A549 treated with AZD9567 at 1 μM for 4 hours (cell line): ENCODE results near the gene SPDYE11. TPM values are rescaled to one million over a fixed set of nuclear protein-coding genes. Genes with fewer than 3 reads are reported as not detected.

Experiments used
- total RNA-seq: library from RNA; stranded (reverse); fragments of 200-300 nt; extraction: Qiagen RNA extraction; gene quantifications from 5 replicates; pipeline ENCODE4 v1.2.3, GENCODE V29; 2022; ENCODE audit not compliant: insufficient read depth

The SPDYE11 gene, protein sequence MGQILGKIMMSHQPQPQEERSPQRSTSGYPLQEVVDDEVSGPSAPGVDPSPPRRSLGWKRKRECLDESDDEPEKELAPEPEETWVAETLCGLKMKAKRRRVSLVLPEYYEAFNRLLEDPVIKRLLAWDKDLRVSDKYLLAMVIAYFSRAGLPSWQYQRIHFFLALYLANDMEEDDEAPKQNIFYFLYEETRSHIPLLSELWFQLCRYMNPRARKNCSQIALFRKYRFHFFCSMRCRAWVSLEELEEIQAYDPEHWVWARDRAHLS
- not detected in 5 replicates for total RNA-seq

DNA sequence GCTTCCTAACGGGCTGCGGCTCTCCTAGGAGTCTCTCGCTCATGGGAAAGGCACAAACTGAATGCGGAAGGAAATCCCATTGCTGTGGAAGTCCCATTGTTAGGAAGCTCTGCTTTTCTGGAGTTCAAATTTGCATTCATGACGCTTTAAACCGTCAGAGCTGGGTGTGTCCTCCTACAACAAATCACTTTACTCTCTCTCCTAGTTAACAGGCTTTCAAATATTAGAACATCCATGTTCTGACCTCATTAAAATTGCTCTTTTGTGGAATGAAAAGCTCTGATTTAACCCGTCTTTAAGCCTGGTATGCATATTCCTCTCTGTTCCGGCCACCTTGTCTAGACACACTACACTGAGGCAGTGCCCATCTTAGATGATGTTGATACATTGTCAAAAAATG, at the start of gene SPDYE11:
Gene SPDYE11, minus strand, starts transcription at position 101 of the 400 bp plus-strand sequence. CDS start 1,800 bp downstream, outside the sequence.

DNA sequence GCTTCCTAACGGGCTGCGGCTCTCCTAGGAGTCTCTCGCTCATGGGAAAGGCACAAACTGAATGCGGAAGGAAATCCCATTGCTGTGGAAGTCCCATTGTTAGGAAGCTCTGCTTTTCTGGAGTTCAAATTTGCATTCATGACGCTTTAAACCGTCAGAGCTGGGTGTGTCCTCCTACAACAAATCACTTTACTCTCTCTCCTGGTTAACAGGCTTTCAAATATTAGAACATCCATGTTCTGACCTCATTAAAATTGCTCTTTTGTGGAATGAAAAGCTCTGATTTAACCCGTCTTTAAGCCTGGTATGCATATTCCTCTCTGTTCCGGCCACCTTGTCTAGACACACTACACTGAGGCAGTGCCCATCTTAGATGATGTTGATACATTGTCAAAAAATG, 28.2 kb upstream of the SPDYE11 start, which contains the start of gene SPDYE9:
Gene SPDYE9, minus strand, starts transcription at position 101 of the 400 bp plus-strand sequence. CDS start 1,800 bp downstream, outside the sequence.

DNA sequence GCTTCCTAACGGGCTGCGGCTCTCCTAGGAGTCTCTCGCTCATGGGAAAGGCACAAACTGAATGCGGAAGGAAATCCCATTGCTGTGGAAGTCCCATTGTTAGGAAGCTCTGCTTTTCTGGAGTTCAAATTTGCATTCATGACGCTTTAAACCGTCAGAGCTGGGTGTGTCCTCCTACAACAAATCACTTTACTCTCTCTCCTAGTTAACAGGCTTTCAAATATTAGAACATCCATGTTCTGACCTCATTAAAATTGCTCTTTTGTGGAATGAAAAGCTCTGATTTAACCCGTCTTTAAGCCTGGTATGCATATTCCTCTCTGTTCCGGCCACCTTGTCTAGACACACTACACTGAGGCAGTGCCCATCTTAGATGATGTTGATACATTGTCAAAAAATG, 28.0 kb downstream of the SPDYE11 start, which contains the start of gene SPDYE8:
Gene SPDYE8, minus strand, starts transcription at position 101 of the 400 bp plus-strand sequence. CDS start 1,800 bp downstream, outside the sequence.

Other genes with a start within 250 kb of the SPDYE11 start
- gene TYW1B, start 229.7 kb downstream of the SPDYE11 start, total RNA-seq = 3.0 to 6.2 TPM (median 3.2 TPM) in 5 replicates
- 40.1 to 42.9 TPM (median 41.6 TPM) in 5 replicates for gene POM121, start 132.8 kb downstream of the SPDYE11 start, total RNA-seq
- gene TRIM74, start 88.4 kb downstream of the SPDYE11 start, total RNA-seq = 0.50 to 0.68 TPM (median 0.61 TPM) in 4 of 5 replicates, not detected in the other
- not detected in 5 replicates for gene SPDYE8, start 28.1 kb downstream of the SPDYE11 start, total RNA-seq
- not detected in 5 replicates for gene SPDYE9, start 28.1 kb upstream of the SPDYE11 start, total RNA-seq